HepG2 (cell line): ENCODE measurements around the gene KISS1R. TPM values are rescaled to one million over a fixed set of nuclear protein-coding genes. Genes with fewer than 3 reads are reported as not detected.

ENCODE experiments used
- ATAC-seq: fragments of 200-7000 bp; cut with Tn5 transposase; 3 replicates; pipeline ENCODE4 v1.9.1; 2020; ENCODE audit warnings: mild to moderate bottlenecking, moderate library complexity
- BruUV-seq: library from RNA; stranded (reverse); fragments of 400-500 nt; replicated peaks from 2 replicates; lab custom pipeline; 2021; lab: Mats Ljungman, UMichigan
- CTCF ChIA-PET: fragments of 300-600 bp; formaldehyde crosslinking; extraction: SDS; loops from one replicate; lab custom pipeline; 2021; ENCODE audit warnings: low total read pairs, inconsistent platforms, low intra/inter-chr PET ratio; lab: Yijun Ruan, JAX
- POLR2A ChIA-PET: fragments of 350-600 bp; sonication (Branson Sonifier 250); formaldehyde crosslinking; loops from one replicate; lab custom pipeline; 2020; ENCODE audit warnings: antibody characterized with exemption, inconsistent platforms; lab: Yijun Ruan, JAX
- DNase-seq: peaks from one replicate; pipeline ENCODE4 v3.0.0-alpha.2; 2015; ENCODE audit warnings: low spot score
- FAIRE-seq: peaks from 3 replicates; lab custom pipeline; 2011; peaks lifted over from hg19 to GRCh38; lab: Jason Lieb, UNC
- H2AFZ ChIP-seq: one replicate; pipeline ENCODE4 v1.6.1; 2011; ENCODE audit warnings: low read length, inconsistent platforms
- H3K27ac ChIP-seq: fragments of 300-600 bp; 3 replicates; pipeline ENCODE4 v1.8.0; 2011; ENCODE audit warnings: mixed run types, mild to moderate bottlenecking, mixed read lengths, low read length, inconsistent platforms; ENCODE audit not compliant: insufficient read depth; ENCODE audit errors: extremely low read length
- H3K27me3 ChIP-seq, 2 experiments: fragments of 200-600 bp in 1 of 2; 2 replicates in 1 of 2; 3 replicates in 1 of 2; pipeline versions ENCODE4 v1.6.0 to v1.8.0; 2011; ENCODE audit warnings: low read length in 2 of 2, mild to moderate bottlenecking in 2 of 2, moderate library complexity in 2 of 2, inconsistent platforms in 1 of 2; ENCODE audit not compliant: insufficient read depth in 2 of 2, control insufficient read depth in 1 of 2
- H3K36me3 ChIP-seq, 2 experiments: fragments of 200-600 bp in 1 of 2; replicated peaks in 1 of 2; 2 replicates in 1 of 2; 3 replicates in 1 of 2; pipeline versions ENCODE4 v1.5.1 to v1.8.0; 2011; ENCODE audit warnings: low read length in 2 of 2, inconsistent platforms in 1 of 2; ENCODE audit not compliant: insufficient read depth in 2 of 2, control insufficient read depth in 1 of 2
- H3K4me1 ChIP-seq: 2 replicates; pipeline ENCODE4 v1.5.1; 2012; ENCODE audit warnings: low read length, inconsistent platforms; ENCODE audit not compliant: insufficient read depth
- H3K4me2 ChIP-seq: 2 replicates; pipeline ENCODE4 v1.6.0; 2011; ENCODE audit warnings: low read depth, low read length, inconsistent platforms
- H3K4me3 ChIP-seq, 3 experiments: fragments of 200-600 bp in 1 of 3; sonication (generic), shearing (Covaris generic) in 1 of 3; replicated peaks in 1 of 3; 2 replicates each; pipeline ENCODE4 v1.5.1; 2011 to 2016; ENCODE audit warnings: low read length in 3 of 3, inconsistent platforms in 2 of 3, low read depth in 2 of 3, mild to moderate bottlenecking in 2 of 3, control low read depth in 1 of 3, mixed read lengths in 1 of 3; ENCODE audit not compliant: insufficient read depth in 1 of 3
- H3K79me2 ChIP-seq: one replicate; pipeline ENCODE4 v1.6.1; 2011; ENCODE audit warnings: low read length, inconsistent platforms; ENCODE audit not compliant: insufficient read depth
- H3K9ac ChIP-seq: 2 replicates; pipeline ENCODE4 v1.6.0; 2011; ENCODE audit warnings: mild to moderate bottlenecking, low read depth, low read length, inconsistent platforms; ENCODE audit not compliant: insufficient read depth
- H3K9me3 ChIP-seq: 2 replicates; pipeline ENCODE4 v1.5.1; 2012; ENCODE audit warnings: mild to moderate bottlenecking, low read length
- H4K20me1 ChIP-seq: 2 replicates; pipeline ENCODE4 v1.6.0; 2011; ENCODE audit warnings: inconsistent platforms, mild to moderate bottlenecking, low read length, moderate library complexity; ENCODE audit not compliant: insufficient read depth
- AKAP8 ChIP-seq: sonication (generic); formaldehyde crosslinking; IDR thresholded peaks from 2 replicates; pipeline ENCODE4 v1.5.1; 2020; ENCODE audit warnings: mild to moderate bottlenecking, missing genetic modification reagents
- ERF ChIP-seq: IDR thresholded peaks from 2 replicates; pipeline ENCODE4 v1.6.1; 2018; ENCODE audit warnings: missing biosample characterization, missing genetic modification reagents
- ETV5 ChIP-seq: IDR thresholded peaks from 2 replicates; pipeline ENCODE4 v1.6.1; 2018; ENCODE audit warnings: missing biosample characterization, missing genetic modification reagents, inconsistent platforms, borderline replicate concordance
- HDAC1 ChIP-seq: sonication (generic); formaldehyde crosslinking; IDR thresholded peaks from 2 replicates; pipeline ENCODE4 v1.5.1; 2020; ENCODE audit warnings: mild to moderate bottlenecking, missing genetic modification reagents
- HNF4G ChIP-seq, 2 experiments: sonication (generic) in 1 of 2; formaldehyde crosslinking in 1 of 2; IDR thresholded peaks; 2 replicates each; pipeline versions ENCODE4 v1.4.0 to v1.6.1; 2011 to 2020; ENCODE audit warnings: borderline replicate concordance in 2 of 2, low read depth in 2 of 2, mild to moderate bottlenecking in 2 of 2, low read length in 1 of 2, missing genetic modification reagents in 1 of 2, moderate library complexity in 1 of 2
- ISX ChIP-seq: sonication (generic); formaldehyde crosslinking; conservative IDR thresholded peaks from 2 replicates; pipeline ENCODE4 v1.5.0; 2020; ENCODE audit warnings: missing genetic modification reagents
- KMT2B ChIP-seq: IDR thresholded peaks from 2 replicates; pipeline ENCODE4 v1.6.1; 2016; ENCODE audit warnings: missing genetic modification reagents, missing compliant biosample characterization
- MXI1 ChIP-seq: IDR thresholded peaks from 3 replicates; pipeline ENCODE4 v1.6.1; 2012; ENCODE audit warnings: low read depth, low read length, inconsistent platforms, borderline replicate concordance
- NAIF1 ChIP-seq: sonication (generic); formaldehyde crosslinking; IDR thresholded peaks from 2 replicates; pipeline ENCODE4 v1.5.0; 2020; ENCODE audit warnings: mild to moderate bottlenecking, missing genetic modification reagents, borderline replicate concordance
- NBN ChIP-seq: fragments of 450-650 bp; conservative IDR thresholded peaks from 2 replicates; pipeline ENCODE4 v1.6.1; 2017
- NRL ChIP-seq: sonication (generic); formaldehyde crosslinking; IDR thresholded peaks from 2 replicates; pipeline ENCODE4 v1.5.0; 2020; ENCODE audit warnings: missing genetic modification reagents, mild to moderate bottlenecking, moderate library complexity, borderline replicate concordance
- ONECUT2 ChIP-seq: sonication (generic); formaldehyde crosslinking; IDR thresholded peaks from 2 replicates; pipeline ENCODE4 v1.4.0; 2020; ENCODE audit warnings: missing genetic modification reagents
- RELA ChIP-seq: sonication (generic); formaldehyde crosslinking; IDR thresholded peaks from 2 replicates; pipeline ENCODE4 v1.4.0; 2020; ENCODE audit warnings: missing genetic modification reagents
- SNRNP70 ChIP-seq: fragments of 200-400 bp; formaldehyde crosslinking; IDR thresholded peaks from 2 replicates; pipeline ENCODE4 v1.6.1; 2017; ENCODE audit warnings: mild to moderate bottlenecking, low read depth, low read length, moderate library complexity
- TCF7 ChIP-seq: sonication (generic); IDR thresholded peaks from 2 replicates; pipeline ENCODE4 v1.6.1; 2016; ENCODE audit warnings: antibody characterized with exemption, low read depth
- ZFP36L1 ChIP-seq: sonication (generic); formaldehyde crosslinking; IDR thresholded peaks from 2 replicates; pipeline ENCODE4 v1.8.0; 2022; ENCODE audit warnings: mild to moderate bottlenecking, missing genetic modification reagents, moderate library complexity
- ZFP82 ChIP-seq: sonication (generic); formaldehyde crosslinking; IDR thresholded peaks from 2 replicates; pipeline ENCODE4 v1.5.1; 2020; ENCODE audit warnings: mild to moderate bottlenecking, missing genetic modification reagents, borderline replicate concordance
- ZNF121 ChIP-seq: sonication (generic); formaldehyde crosslinking; IDR thresholded peaks from 2 replicates; pipeline ENCODE4 v1.5.0; 2020; ENCODE audit warnings: mild to moderate bottlenecking, missing genetic modification reagents
- ZNF335 ChIP-seq: sonication (generic); formaldehyde crosslinking; IDR thresholded peaks from 2 replicates; pipeline ENCODE4 v1.4.0; 2020; ENCODE audit warnings: missing genetic modification reagents
- ZNF460 ChIP-seq: sonication (generic); formaldehyde crosslinking; IDR thresholded peaks from 2 replicates; pipeline ENCODE4 v1.5.1; 2020; ENCODE audit warnings: missing genetic modification reagents, mild to moderate bottlenecking, borderline replicate concordance
- ZNF816 ChIP-seq: sonication (generic); formaldehyde crosslinking; IDR thresholded peaks from 2 replicates; pipeline ENCODE4 v1.8.0; 2022; ENCODE audit warnings: missing genetic modification reagents, mild to moderate bottlenecking, borderline replicate concordance
- ZZZ3 ChIP-seq: sonication (generic); formaldehyde crosslinking; IDR thresholded peaks from 2 replicates; pipeline ENCODE4 v1.4.0; 2020; ENCODE audit warnings: missing genetic modification reagents, mild to moderate bottlenecking, borderline replicate concordance
- WGBS: methylation state at CpG from one replicate; pipeline ENCODE4 v1.1.6; 2017; ENCODE audit warnings: low lambda C conversion rate; 5-methylcytosine and 5-hydroxymethylcytosine counted together
- in situ Hi-C: cut with HindIII; loops from 2 replicates; pipeline ENCODE4 v1.10.0; 2017; ENCODE audit warnings: low pct_unique_long_range_greater_than_20kb; ENCODE audit not compliant: extremely low pct_ligation_motif_present
- intact Hi-C: fragments of 100-400 bp; cut with micrococcal nuclease; formaldehyde crosslinking; loops from one replicate; pipeline ENCODE4 v1.10.0; 2022; ENCODE audit not compliant: unreplicated experiment
- polyA plus RNA-seq, 8 experiments: library from polyadenylated mRNA; depleted of rRNA in 3 of 8; stranded (reverse) in 7 of 8; unstranded in 1 of 8; fragments of >200 nt; fragmentation: Illumina TruSeq in 4 of 8; extraction: Trizol in 4 of 8; gene quantifications; 2 replicates each; pipeline versions ENCODE4 v1.2.1 to v1.2.3, GENCODE V29; 2011 to 2016; ENCODE audit warnings: low read depth in 4 of 8, missing spikeins in 1 of 8, mixed read lengths in 1 of 8; ENCODE audit not compliant: insufficient read depth in 1 of 8
- total RNA-seq, 5 experiments: library from RNA; depleted of rRNA; stranded (reverse); fragments of >200 nt; fragmentation: Illumina TruSeq; extraction: Trizol; gene quantifications; 2 replicates each; pipeline ENCODE4 v1.2.3, GENCODE V29; 2016; ENCODE audit warnings: low read depth in 1 of 5
- TF ChIP-seq, protein P1 (sequence below): sonication (generic); formaldehyde crosslinking; IDR thresholded peaks from 2 replicates; pipeline ENCODE4 v1.5.0; 2020; ENCODE audit warnings: mild to moderate bottlenecking, missing genetic modification reagents

The KISS1R gene
- total and polyA plus RNA-seq, 2 of the 13 experiments (the other 11 are each of a cell fraction or from before 2014, with no cell fraction given), result 1.1 to 10.2 TPM

GRCh38 chr19:934865-935479 lies 17.8 kb downstream of the KISS1R start (continued):
- TF ChIP-seq ZFP36L1, result peak; percentile 72; the same call in 1 of the 2 replicates
- peak; percentile 22; the same call in 1 of the 2 replicates for TF ChIP-seq TCF7
- TF ChIP-seq, protein P1, sequence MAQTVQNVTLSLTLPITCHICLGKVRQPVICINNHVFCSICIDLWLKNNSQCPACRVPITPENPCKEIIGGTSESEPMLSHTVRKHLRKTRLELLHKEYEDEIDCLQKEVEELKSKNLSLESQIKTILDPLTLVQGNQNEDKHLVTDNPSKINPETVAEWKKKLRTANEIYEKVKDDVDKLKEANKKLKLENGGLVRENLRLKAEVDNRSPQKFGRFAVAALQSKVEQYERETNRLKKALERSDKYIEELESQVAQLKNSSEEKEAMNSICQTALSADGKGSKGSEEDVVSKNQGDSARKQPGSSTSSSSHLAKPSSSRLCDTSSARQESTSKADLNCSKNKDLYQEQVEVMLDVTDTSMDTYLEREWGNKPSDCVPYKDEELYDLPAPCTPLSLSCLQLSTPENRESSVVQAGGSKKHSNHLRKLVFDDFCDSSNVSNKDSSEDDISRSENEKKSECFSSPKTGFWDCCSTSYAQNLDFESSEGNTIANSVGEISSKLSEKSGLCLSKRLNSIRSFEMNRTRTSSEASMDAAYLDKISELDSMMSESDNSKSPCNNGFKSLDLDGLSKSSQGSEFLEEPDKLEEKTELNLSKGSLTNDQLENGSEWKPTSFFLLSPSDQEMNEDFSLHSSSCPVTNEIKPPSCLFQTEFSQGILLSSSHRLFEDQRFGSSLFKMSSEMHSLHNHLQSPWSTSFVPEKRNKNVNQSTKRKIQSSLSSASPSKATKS, result no peak; the same call in 1 of the 2 replicates
- TF ChIP-seq ONECUT2 (CRISPR knock-in tag), result no peak
- TF ChIP-seq HNF4G (IDR thresholded peaks at IDR 0.05; ENCODE audit: borderline replicate concordance, low read depth, low read length), result peak; percentile 70; the same call in 1 of the 2 replicates
- peak; percentile 55; the same call in 1 of the 2 replicates for TF ChIP-seq HNF4G (CRISPR knock-in tag; IDR thresholded peaks at IDR 0.05; ENCODE audit: borderline replicate concordance, low read depth)
- TF ChIP-seq NBN, result no peak
- TF ChIP-seq ZZZ3, result 0 out of 2 replicates have a peak, but pooled peaks have one; percentile 43

DNA sequence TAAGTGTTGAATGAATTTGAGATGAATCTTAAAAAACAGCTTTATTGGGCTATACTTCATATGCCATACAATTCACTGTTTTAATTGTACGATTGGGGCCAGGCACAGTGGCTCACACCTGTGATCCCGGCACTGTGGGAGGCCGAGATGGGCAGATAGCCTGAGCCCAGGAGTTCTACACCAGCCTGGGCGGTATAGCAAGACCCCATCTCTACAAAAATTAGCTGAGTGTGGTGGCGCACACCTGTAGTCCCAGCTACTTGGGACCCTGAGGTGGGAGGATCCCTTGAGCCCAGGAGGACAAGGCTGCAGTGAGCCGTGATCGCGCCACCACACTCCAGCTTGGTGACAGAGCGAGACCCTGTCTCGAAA lies 19.0 kb downstream of the KISS1R start:
- CTCF ChIA-PET, result no interaction called here
- H3K36me3 ChIP-seq, result peaks cover 20 to 64% of the 10 kb centered on the region in 2 experiments; a peak in 4 of 5 replicates
- intact Hi-C loops, result no loop called here
- no peak overlapping the region for H2AFZ ChIP-seq
- H3K27me3 ChIP-seq, result no peaks in the 10 kb centered on the region
- H3K9ac ChIP-seq, result no peak overlapping the region
- H3K4me1 ChIP-seq, result peaks cover 83% of the 10 kb centered on the region
- no peaks in the 10 kb centered on the region for H3K9me3 ChIP-seq
- in situ Hi-C loops, result no loop called here
- no peak overlapping the region for H3K27ac ChIP-seq
- H3K4me3 ChIP-seq, result no peak overlapping the region
- no peak for ATAC-seq
- no peak overlapping the region for H3K4me2 ChIP-seq
- WGBS, result 99% methylated on average over 10 of the region's 10 CpGs
- peaks cover 82% of the 10 kb centered on the region for H3K79me2 ChIP-seq
- BruUV-seq, result no TSS peak
- peaks cover 56% of the 10 kb centered on the region; the same call in 1 of the 2 replicates for H4K20me1 ChIP-seq
- FAIRE-seq, result no peak
- DNase-seq, result no peak
- POLR2A ChIA-PET, result interaction anchor here (0.7 to 2.5 kb wide), 5 partner anchors 9 to 48 kb away, joined by 4 to 28 read pairs (median 6); partner anchors contain the start of gene WDR18
- TF ChIP-seq ZNF335 (CRISPR knock-in tag) (no peak), KMT2B (no peak), NRL (CRISPR knock-in tag) (no peak), SNRNP70 (no peak), ZFP82 (CRISPR knock-in tag) (no peak), NAIF1 (CRISPR knock-in tag) (no peak), ZNF121 (CRISPR knock-in tag) (peak; percentile 71; the same call in 1 of the 2 replicates), HDAC1 (no peak), ISX (CRISPR knock-in tag) (no peak), ZNF816 (no peak), MXI1 (no peak), RELA (CRISPR knock-in tag) (no peak), ZNF460 (peak; percentile 30; the same call in 1 of the 2 replicates), ETV5 (CRISPR knock-in tag) (no peak), ERF (CRISPR knock-in tag) (no peak), AKAP8 (CRISPR knock-in tag) (peak; percentile 69; the same call in 1 of the 2 replicates)
